Measurements from ENCODE around the gene TAF6.

- TF ChIP-seq EZH2 (IDR thresholded peaks at IDR 0.05; ENCODE audit: low read length, missing control alignments) (no peak), CTCF (conservative IDR thresholded peaks at IDR 0.05 in 1 of 2, IDR thresholded peaks at IDR 0.05 in 1 of 2; ENCODE audit: low read depth in 1 of 2, low read length in 2 of 2) (no peak)
Observed at GRCh38 chr7:100122568-100122967, 3.4 kb upstream of the TAF6 start.
